HG02973 (cell line): Measurements from ENCODE around the gene SND1.

Experiments used
- ATAC-seq: cut with Tn5 transposase; IDR thresholded peaks from one replicate; pipeline ENCODE4 v1.9.1; 2021; ENCODE audit warnings: moderate library complexity; ENCODE audit not compliant: unreplicated experiment

The SND1 gene

DNA sequence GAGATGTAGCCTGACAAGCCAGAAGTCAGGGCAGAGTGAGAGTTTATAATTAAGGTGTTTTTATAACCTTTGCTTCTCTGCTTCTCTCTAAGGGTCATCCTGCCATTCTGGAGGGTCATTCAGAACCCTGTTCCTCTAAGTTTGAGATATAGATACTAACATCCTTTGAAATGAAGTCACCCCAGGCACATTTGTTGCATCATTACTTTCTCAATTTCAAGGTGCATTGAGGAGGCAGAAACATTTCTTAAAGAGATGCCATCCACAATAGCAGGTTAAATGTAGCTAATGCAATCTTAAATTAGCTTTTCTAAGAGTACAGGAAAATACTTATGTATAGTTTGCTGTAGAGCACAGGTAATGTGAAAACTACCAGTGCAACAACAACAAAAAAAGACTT lies 272.9 kb downstream of the SND1 start:
- no peak for ATAC-seq

DNA sequence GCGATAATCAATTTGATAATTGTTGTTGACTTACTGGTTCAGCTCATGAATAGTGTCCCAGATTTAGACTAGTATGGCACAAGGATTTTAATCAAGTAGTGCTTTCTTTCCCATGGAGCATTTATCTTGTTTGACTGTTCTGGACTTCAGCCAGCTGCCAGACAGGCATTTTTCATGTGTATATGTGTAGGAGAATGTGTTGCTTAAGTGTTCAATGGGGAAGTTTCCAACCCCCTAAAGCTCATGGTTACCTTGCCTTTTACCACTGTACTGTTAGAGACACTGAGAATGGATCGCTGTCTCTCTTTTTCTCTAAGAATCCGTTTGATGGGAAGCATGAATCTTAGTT lies 275.3 kb downstream of the SND1 start:
- no peak for ATAC-seq

DNA sequence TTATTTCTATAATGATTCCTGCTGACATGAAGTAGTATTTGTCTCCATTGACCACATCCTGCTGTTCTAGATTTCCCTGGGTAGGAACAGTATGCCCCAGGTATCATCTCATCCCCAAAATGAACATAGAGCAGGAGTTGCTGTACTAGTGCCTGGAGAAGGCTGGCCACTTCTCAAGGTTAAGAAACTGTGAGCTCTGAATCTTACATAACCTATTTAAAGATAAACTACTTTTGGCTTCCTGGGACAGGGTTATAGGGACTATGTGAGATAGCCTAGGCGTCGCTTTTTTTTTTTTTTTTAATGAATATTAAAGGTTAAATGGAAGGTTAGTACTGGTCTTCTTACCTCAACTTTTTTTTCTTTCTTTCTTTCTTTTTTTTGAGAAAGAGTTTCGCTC lies 276.2 kb downstream of the SND1 start:
- ATAC-seq: no peak

DNA sequence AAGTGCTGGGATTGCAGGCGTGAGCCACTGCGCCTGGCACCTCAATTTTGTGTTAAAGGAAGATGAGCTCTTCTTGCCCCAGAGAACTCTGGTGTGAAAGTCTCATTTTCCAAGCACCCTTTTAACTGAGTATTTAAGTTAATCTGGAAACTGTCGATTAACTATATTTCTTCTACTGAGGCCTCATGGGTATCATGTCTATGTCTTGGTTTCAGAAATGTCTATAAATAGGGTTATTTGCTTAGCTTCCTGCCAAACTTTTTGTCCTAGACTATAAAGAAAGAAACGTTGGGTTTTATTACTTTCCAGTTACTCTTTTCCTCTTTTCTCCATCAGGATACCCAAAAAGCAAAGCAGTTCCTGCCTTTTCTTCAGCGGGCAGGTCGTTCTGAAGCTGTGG lies 276.9 kb downstream of the SND1 start:
- no peak for ATAC-seq

DNA sequence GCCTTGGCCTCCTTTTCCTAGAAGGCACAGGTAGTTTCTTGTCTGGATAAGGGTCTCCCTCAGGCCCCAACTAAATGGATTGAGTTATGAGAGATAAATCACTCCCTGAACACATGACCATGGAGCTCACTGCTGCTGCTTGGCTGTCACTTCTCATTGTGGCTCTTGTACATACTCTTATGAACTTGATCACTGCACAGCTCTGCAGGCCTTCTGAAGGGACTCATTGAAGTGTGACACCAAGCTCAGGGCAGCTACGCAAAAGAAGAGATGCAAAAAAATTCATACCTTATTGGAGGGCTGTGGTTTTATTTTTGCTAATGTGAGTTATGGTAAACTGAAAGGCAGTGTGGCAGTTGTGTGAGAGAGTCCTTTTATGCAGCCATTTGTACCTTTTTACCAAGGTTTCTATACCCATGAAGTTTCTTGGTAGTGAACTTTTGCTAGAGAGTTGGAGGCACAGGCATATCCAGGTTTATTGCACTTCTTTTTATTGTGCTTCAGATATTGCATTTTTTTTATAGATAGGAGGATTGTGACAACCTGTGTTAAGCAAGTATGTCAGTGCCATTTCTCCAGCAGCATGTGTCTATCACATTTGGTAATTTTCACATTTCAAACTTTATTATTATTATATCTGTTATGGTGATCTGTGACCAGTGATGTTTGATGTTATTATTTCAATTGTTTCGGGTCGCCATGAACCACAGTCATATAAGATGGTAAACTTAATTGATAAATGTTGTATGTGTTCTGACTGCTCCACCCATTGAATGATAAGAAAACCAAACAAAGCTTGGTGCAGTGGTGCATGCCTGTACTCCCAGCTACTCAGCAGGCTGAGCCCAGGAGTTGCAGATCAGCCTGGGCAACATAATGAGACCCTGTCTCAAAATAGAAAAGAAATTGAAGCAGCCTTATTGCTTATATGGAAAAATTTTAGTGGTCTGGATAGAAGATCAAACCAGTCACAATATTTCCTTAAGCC lies 278.6 kb downstream of the SND1 start:
- no peak for ATAC-seq

DNA sequence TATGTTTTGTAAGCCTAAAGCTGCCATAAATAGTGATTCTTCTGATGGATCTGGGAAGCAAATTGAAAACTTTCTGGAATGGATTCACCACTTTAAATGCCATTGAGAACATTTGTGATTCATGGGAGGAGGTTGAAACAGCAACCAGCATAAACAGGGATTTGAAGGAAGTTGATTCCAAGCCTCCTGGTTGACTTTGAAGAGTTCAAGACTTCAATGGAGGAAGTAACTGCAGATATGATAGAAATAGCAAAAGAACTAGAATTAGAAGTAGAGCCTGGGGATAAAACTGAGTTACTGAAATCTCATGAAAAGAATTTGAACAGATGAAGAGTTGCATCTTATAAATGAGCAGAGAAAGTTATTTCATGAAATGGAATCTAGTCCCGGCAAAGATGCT lies 280.1 kb downstream of the SND1 start:
- no peak for ATAC-seq

DNA sequence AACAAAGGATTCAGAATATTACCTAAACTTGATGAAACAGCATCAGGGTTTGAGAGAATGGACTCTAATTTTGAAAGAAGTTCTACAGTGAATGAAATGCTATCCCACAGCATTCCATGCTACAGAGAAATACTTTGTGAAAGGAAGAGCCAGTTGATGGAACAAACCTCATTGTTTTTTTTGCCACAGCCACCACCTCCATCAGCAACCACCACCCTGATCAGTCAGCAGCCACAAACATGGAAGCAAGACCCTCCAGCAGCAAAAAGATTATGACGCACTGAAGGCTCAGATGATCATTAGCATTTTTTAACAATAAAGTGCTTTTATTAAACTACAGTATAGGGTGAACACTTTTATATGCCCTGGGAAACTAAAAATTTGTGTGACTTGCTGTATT lies 280.5 kb downstream of the SND1 start:
- no peak for ATAC-seq

DNA sequence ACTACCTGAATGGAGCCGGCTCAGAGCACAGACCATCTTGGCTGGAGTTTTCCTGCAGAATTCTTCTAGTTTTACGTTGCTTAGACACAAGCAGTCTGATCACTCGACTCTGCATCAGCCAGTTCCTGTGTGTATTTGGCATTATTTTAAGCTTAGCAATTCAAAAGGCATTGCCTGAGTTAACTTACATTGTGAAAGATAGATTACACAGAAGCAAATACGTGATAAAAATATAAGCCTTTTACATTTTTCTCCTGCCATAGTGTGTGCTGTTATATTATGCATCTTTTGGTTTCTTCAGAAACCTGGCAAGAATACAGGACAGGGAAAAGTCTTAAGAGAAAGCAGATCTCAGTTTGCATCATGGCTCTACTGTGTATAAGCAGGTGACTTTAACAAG lies 281.2 kb downstream of the SND1 start:
- no peak for ATAC-seq

DNA sequence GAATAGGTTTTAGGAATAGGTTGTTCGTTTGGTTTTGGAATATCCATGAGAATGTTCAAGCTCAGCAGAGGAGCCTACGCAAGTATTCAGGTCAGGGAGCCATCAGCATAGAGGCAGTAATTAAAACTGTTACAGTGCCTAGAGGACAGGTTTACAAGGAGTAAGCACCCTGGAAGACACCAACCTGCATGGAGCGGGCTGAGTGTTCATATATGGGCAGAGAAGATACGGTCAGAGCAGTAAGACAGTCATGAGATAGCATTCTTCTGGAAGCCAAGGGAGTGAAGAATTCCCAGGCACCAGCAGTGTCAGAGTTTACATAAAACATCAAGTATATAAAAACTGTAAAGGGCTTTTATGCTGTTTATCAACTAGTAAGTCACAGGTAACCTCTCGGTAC lies 282.7 kb downstream of the SND1 start:
- ATAC-seq: no peak

DNA sequence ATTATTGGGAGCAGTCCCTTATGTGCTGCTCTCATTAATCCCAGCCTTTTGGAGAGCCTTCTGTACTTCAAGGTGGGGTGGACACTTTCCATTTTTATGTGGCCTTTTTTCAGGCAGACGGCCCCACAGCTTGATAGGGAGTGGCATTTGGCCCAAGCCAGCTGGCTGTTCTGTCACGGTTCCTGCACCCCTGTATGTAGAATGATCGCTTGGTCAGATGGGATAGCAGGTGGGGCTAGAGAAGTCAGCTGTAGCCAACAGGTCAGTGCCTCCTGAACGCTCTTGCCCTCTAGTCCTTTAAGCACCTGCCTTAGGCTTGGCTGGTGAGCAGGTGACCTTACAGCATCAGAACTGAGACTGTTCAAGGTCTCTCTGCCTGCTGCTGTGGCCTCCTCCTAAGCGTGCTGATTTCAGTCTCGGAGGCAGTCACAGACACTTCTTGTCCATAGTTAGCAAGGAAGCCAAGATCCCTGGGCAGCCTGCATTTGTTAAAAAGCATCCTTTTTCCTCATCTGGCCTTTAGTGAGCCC lies 283.9 kb downstream of the SND1 start:
- no peak for ATAC-seq

DNA sequence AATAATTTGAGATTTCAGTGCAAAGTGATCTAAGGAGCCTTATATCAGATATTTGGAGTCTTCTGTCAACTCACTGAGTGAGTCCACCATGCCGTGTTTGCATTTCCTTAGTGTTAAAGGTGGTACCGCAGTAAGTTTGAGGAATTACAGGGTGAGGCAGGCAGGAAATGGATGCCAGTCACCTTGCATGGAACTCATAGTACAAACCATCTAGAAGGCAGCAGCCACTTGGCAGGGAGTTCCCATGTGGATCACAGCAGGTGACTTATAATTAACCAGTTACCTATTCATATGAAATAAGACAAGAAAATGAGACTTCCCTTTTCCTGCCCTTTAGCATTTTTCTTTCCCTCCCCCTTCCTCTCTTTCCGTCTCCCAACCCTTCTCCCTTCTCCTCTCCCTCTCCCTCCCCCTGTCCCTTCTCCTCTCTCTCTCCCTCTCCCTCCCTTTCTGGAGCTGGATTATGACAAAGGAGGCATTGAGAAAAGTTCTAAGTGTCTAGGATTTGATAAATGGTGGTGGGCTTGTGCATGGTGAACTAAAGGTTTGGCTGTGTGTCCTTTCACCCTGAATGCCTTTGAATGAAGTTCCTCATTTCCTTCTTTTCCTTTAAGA lies 285.2 kb downstream of the SND1 start:
- ATAC-seq: no peak

DNA sequence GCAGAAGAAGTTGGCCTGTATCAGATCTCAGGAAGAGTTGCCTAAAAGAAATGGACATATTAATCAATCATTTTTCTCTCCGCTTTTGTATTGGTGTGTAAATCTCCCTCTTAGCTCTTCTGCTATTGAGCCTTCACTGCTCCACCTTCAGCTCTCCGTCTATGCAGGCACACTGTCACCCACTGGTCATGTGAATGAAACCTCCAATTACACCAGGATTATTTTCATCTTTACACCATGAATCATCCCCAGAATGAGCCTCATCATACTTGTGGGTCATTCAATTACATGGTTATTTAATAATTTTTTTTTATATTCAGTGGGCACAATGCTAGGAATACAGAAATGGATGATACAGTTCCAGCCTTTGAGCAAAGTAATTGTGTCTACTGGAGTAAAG lies 286.6 kb downstream of the SND1 start:
- ATAC-seq: no peak

DNA sequence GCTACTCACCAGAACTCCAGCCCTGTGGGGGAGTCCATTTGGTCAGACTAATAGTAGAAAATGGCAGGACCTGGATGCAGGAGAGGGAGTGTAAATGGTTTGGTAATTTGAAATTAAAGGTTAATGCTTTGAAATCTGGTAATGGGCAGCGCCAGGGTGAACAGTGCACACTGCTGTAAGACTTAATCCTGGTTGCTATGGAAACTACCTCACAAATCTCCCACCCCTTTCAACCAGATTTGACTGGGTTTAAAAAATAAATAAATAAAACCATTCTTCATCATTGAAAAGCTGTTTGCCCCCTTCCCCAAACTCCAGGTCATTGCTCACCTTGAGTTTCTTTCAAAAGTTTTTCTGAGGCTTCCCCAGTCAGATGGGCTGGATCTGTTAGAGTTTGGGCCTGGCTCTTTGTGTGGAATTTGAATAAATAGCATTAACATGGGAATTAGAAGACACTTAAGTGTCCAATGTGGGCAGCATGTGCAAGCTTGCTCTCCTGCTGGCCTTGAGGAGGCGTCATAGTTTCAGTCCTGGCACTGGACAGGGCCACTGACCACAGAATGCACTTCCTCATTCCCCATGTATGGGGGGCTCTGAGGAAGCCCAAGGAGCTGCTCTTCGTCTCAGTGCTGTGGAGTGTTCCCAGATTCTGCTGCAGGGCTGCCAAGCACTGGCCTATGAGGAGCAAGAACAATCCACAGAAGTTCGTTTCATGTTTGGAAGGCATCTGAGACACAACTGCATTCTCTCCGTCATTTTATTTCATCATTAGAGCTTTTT lies 288.6 kb downstream of the SND1 start:
- ATAC-seq: no peak

DNA sequence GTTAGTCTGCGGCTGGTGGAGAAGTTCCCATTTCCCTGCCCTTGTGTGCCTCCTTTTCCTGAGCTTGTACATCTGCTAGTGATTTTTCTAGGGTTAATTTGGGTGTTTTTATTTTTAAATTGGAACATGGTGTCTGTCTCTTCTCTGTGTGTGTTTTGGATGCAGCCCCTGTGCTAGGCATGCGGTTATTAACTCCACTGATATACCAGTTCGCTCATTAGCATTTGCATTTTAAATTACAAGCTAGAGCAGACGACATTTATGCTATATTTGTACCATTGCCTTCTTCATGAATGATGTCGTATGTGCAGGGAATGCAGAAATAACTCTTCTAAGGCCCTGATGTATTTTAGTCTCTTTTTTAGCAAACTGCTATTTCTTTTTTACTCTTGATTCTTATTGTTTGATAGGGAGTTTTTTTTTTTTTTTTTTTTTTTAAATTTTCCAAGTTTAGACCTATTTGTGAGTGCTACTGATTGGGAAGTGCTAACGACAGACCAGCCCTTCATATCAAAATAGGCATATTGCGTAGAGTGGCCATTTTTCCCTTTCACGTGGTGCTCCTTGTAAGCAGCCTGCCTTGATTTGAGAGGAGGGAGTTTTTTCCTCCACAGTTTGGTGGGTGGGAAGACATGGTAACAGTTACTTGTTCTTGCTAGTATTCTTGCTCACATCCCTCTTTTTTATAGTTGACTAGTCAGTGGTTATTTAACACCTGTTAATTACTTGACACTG lies 289.6 kb downstream of the SND1 start:
- no peak for ATAC-seq

DNA sequence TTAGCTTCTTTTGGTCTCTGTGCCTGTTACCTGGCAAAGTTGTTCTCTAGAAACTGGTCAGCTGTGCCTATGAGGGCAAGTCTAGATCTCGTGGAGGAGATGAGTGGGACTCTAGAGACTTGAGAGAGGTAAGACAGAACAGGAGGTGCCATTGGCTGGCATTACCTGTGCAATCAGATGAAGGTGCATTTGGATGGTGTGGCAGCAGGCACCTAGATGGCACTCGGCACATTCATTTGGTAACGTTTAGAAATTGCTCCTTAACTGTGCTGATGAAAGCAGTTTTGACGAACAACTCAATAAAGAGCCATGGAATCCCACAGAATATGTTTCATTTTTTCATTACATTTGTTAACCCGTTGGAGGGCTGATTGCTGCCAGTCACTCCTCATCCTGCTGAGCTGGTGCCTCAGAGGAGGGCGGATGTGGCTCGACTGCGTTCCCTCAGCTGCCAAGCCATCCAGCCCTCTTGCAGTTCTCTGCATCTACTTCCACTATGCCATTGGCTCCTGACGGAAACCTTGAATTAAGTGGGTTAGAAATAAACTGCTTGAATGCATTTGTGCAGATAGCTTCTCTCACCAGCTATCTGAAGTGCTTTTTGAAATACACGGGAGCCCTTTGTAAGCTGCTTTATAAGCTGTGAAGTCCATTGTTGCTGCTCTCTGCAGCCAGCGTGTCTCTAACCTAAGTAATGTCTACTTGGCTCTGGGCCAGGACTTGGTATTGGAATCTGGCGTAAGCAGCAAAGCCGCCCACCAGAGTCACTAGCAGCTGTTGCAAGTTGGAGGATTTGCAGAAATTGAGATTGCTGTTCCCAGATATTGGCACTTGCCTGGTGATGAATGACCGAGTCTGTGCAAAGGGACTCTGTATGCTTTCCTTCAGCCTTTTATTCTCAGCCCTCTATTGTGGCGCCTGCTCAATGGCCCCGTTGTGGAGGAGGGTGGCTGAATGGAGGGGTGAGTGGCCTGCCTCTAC lies 291.8 kb downstream of the SND1 start:
- no peak for ATAC-seq

DNA sequence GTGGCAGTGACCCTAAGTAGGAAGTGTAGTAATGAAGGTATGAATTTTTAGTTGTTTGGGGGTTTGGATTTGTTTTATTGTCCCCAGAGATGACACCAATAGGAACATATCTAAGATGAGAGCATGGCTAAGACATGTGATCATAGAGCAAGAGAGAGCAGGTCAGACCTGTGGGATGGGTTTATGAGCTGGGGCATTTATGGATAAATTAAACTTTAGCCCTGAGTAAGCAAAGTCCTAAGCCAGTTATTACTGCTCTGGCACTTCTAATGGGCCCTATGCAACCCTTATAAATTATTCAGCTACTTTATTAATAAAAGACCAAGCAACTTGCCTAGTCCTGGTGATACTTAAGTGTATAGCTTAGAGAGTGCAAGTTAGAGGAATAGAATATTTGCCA lies 294.1 kb downstream of the SND1 start:
- no peak for ATAC-seq

DNA sequence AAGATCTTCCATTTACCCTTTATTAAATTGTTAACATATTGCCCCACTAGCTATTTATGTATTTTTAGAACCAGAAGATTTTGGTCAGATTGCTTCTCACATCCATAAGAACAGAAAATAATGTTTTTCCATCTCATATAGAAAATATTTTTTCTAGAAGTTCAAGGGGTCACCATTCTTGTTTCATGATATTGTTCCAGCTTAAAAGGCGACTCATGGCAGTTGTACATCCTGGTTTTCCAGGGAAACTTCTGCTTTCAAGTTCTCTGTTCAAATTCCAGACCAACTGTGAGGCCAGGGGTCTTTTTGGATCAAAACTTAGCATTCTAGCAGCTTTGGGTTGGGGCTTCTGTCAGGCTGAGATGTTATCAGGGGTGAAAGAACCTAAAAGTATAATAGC lies 294.9 kb downstream of the SND1 start:
- ATAC-seq: no peak

DNA sequence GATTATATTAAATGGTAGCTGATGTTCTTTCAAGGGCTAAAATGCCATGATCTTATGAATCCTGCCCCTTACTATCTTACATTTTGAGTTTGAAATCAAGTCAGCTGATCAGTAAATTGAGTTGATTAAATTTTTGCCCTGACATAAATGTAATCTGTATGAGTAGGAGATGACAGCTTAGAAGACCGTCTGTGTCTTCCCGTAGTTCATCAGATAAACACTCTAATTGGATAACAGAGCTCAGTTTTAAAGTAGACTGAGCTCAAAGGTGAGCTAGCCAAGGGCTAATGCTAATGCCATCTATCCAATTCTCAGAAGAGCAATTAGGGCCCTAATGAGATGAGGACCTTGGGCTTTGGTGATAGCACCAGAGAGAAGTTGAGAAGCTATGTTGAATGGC lies 296.3 kb downstream of the SND1 start:
- no peak for ATAC-seq

DNA sequence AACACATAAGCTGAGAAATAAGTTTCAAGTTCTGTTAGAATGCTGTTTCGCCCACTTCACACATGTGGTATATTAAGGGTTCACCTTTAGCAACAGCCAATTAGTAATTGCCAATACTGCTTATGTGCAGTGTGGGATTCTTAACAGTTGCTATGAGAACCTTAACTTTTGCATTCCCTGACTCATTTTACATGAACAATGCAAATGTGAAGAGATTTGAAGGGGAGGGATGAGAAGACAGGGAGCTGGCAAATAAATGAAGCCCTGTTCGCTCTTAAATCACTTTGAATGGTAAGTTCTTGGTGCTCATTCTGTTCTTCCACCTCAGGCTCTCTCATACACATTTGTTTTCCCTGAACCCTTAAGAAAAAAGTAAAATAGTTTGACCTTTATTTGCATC lies 296.9 kb downstream of the SND1 start:
- no peak for ATAC-seq

DNA sequence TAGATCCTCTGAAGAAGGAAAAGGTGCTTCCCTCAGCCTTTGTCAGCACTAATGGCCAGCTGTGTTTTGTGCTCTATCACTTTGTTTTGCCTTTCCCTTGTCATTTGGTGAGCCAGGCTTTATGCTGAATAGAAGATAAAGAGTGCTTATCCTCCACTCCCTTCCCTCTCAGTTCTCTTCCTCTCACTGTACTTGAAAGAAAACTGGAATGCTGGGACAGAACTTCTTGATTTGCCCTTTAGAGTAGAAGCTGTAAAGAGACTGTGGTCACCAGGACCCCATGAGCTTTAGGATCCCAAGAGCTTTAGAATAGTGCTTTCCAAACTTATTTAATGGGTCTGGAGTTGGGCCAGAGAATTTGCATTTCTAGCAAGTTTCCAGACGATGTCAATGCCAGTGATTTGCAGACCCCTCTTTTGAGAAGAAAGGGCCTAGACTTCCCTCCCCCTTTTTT lies 297.8 kb downstream of the SND1 start:
- ATAC-seq: no peak
